Stimulated activated CD8-positive, alpha-beta memory T cell treated with anti-CD3 and anti-CD28 coated beads, Interleukin-15, amount 100 ng/mL, for 24 hours (primary cell): ENCODE results near the gene ZCCHC14.
"Not testable (repeated sequence)": the region's sequence is repeated elsewhere in the genome, so short reads cannot be mapped to it uniquely, and the experiment has no call there.

Experiments used
- DNase-seq: peaks from one replicate; pipeline ENCODE4 v3.0.0-alpha.2; 2020; ENCODE audit warnings: low read depth

ZCCHC14 gene

GRCh38 chr16:87524407-87524806 is 31.6 kb upstream of the ZCCHC14 start:
- no peak for DNase-seq

DNA sequence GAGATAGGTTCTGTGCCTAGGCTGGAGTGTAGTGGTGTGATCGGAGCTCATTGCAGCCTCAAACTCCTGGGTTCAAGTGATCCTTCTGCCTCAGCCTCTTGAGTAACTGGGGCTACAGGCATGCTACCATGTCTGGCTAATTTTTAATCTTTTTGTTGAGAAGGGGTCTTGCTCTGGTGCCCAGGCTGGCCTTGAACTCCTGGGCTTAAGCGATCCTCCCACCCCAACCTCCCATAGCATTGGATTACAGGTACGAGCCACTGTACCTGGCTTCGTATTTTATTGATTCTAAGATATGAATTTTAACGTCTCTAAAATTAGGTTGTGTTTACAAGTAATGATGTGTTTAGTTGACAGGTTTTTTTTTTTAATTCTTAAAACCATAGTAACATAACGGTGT is 30.8 kb upstream of the ZCCHC14 start:
- not testable (repeated sequence) for DNase-seq

- not testable (repeated sequence) for DNase-seq
Measured at GRCh38 chr16:87521764-87522163, 28.9 kb upstream of the ZCCHC14 start.

DNA sequence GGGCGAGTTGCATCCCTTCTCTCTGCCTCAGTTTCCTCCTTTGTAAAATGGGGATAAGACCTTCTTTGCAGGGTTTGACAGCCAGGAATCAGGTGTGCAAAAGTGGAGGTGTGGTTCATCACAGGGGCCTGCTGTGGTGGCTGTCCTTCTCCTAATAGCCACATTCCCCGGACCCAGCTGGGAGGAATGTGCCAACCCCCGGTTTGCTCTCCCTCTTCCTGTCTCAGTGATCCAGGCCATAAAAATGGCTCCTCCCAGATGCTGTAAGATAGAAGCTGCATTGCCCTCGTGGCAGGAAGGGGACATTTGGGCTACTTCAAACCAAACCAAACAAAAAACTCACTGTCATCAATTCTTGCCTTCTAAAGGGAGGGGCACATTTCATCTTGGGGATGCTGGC is 26.3 kb upstream of the ZCCHC14 start:
- DNase-seq: not testable (repeated sequence)

DNA sequence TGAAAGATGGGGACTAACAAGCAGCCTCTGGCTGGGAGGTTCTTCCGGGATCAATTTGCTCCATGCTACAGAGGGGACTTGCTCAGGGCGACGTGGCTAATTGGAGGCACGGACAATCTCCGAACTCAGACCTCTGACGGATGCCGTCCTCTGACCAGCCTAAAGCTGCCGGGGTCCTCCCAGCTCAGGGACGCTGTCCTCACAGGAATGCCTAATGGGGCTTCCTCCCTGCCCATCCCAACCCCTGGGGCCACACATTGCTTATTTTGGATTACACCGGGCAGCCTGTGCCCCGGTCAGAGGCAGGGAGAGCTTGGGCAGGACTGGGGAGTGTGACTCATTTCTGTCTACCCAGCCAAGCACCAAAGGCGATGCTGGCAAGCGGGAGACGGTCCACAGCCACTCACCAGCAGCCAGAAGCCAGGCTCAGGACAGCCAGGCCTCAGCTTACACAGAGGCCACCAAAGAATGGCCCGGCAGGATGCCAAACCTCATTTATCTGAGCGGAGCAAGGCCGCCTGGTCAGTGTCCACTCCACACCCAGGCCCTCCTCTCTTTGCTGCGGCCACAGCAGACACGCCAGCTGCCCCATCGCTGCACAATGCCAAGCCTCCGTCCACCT is 25.7 kb upstream of the ZCCHC14 start:
- not testable (repeated sequence) for DNase-seq

DNA sequence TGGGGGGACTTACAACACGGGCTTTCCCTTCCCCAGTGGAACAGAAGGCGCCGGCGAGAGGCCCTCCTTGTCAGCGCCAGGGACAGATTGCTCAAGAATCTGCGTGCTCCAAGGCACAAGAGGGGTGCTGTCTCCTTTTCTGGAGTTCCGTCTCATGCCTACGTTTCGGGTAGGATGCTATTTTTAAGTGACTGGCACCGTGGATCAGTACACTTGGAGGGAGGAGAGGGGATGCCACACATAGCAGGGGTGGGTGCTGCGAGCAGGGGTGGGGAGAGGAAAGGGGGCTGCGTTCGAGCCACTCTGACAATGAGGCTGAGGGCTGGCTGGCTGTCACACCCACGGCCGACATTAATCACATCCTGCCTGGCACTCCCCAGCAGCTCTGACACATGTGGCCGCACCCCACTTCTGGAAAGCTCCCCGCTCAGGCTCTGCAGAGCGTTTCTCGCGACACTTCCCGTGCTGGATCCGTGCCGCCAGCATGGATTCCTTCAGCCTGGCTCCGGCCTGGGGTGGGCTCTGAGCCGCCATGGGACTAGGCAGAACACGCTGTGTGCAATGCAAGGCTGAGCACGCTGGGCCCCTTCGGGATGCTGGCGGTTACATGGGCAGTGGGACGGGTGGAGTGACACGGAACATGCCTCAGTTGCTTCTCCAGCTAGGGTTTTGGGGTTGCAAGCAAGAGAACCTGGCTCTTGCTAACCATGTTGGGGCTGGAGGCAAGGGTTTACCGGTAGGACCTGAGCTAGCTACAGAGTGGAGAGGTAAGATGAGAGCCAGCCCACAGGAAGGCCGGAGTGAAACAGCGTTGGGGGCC is 25.0 kb upstream of the ZCCHC14 start:
- not testable (repeated sequence) for DNase-seq

- DNase-seq: no peak
Measured at GRCh38 chr16:87516361-87516760, 23.5 kb upstream of the ZCCHC14 start.

- no peak for DNase-seq
Measured at GRCh38 chr16:87515475-87516330, 22.9 kb upstream of the ZCCHC14 start.

DNA sequence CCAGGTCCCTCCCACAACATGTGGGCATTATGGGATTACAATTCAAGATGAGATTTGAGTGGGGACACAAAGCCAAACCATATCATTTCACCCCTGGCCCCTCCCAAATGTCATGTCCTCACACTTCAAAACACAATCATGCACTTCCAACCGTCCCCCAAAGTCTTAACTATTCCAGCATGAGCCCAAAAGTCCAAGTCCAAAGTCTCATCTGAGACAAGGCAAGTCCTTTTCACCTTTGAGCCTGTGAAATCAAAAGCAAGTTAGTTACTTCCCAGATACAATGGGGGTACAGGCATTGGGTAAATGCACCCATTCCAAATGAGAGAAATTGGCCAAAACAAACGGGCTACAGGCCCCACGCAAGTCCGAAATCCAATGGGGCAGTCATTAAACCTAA is 17.0 kb upstream of the ZCCHC14 start:
- DNase-seq: not testable (repeated sequence)

GRCh38 chr16:87507351-87508069 is 14.7 kb upstream of the ZCCHC14 start:
- DNase-seq: no peak

- DNase-seq: no peak
Measured at GRCh38 chr16:87506423-87507350, 13.9 kb upstream of the ZCCHC14 start.

- no peak for DNase-seq
Measured at GRCh38 chr16:87505834-87506233, 13.0 kb upstream of the ZCCHC14 start.

GRCh38 chr16:87503232-87503937 is 10.6 kb upstream of the ZCCHC14 start:
- DNase-seq: not testable (repeated sequence)

DNA sequence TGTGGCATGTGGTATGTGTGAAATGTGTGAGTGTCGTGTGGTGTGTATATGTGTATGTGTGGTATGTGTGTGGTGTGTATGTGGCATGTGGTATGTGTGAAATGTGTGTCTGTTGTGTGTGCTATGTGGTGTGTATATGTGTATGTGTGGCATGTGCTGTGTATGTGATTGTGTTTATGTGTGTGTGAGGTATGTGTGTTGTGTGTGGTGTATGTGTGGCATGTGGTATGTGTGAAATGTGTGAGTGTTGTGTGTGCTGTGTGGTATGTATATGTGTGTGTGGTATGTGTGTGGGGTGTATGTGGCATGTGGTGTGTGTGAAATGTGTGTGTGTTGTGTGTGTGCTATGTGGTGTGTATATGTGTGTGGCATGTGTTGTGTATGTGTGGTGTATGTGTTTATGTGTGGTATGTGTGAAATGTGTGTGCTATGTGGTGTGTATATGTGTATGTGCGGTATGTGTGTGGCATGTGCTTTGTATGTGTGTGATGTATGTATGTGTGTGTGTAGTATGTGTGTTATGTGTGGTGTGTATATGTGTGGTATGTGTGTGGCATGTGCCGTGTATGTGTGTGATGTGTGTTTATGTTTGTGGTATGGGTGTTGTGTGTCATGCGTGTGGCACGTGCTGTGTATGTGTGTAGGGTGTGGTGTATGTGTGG is 9.6 kb upstream of the ZCCHC14 start:
- no peak for DNase-seq

DNA sequence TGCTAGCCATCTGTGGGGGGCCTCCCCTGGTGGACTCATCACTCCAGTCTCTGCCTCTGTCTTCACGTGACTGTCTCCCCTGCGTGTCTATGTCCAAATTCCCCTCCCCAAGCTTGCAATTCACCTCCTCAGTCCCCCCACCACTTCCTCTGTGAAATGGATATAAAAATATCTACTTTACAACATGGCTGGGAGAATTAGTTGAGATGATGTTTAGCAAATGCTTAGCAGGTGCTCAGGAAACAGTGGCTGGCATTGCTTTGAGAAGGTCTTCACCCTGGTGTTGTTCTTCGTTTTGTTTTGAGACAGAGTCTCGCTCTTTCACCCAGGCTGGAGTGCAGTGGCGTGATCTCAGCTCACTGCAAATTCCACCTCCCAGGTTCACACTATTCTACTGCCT is 8.3 kb upstream of the ZCCHC14 start:
- DNase-seq: no peak

GRCh38 chr16:87499189-87499486 is 6.3 kb upstream of the ZCCHC14 start:
- DNase-seq: no peak

GRCh38 chr16:87498324-87499188 is 5.7 kb upstream of the ZCCHC14 start:
- no peak for DNase-seq

DNA sequence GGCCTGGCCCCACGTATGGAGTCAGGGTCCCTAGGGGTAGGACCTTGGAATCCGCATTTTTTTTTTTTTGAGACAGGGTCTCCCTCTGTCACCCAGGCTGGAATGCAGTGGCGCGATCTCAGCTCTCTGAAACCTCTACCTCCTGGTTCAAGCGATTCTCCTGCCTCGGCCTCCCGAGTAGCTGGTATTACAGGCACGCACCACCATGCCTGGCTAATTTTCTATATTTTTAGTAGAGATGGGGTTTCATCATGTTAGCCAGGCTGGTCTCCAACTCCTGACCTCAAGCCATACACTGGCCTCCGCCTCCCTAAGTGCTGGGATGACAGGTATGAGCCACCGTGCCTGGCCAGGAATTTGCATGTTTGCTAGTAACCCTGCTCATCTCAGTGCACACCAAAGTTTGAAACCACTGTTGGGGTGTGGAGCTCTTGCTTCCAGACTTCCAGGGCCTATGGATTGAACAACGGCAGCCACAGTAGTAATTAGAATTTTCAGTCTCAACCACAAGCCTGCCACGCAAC is 5.0 kb upstream of the ZCCHC14 start:
- DNase-seq: not testable (repeated sequence)
